IMR-90 (cell line): Measurements from ENCODE around the gene SCFD1.
A peak's percentile ranks its signal among the peaks of the same experiment; 100 is the strongest.

Experiments used
- CEBPB ChIP-seq: IDR thresholded peaks from 2 replicates; pipeline ENCODE4 v1.6.1; 2012; ENCODE audit warnings: low read depth, low read length, improper control_type of control experiment
- TF ChIP-seq, protein P1 (sequence below): conservative IDR thresholded peaks from 2 replicates; pipeline ENCODE4 v1.5.1; 2012; ENCODE audit warnings: mild to moderate bottlenecking, low read depth, low read length, improper control_type of control experiment

DNA sequence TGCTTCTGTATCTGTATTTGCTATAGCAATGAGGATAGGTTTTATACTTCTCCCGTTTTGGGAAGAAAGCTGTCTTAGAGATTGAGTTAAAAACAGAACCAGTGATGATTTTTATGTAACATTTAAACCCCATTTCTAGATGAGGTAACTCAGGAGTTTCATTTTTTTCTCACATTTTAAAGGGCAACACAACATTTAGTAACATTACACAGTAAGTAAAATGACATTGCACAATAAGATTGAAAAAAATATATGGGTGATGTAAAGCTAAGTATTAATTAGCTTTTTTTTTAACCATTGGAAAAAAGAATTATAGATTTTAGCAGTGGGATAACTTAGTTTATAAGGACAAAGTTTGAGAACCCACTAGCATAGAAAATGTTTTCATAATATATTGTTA is 25.2 kb upstream of the SCFD1 start:
- TF ChIP-seq, protein P1, sequence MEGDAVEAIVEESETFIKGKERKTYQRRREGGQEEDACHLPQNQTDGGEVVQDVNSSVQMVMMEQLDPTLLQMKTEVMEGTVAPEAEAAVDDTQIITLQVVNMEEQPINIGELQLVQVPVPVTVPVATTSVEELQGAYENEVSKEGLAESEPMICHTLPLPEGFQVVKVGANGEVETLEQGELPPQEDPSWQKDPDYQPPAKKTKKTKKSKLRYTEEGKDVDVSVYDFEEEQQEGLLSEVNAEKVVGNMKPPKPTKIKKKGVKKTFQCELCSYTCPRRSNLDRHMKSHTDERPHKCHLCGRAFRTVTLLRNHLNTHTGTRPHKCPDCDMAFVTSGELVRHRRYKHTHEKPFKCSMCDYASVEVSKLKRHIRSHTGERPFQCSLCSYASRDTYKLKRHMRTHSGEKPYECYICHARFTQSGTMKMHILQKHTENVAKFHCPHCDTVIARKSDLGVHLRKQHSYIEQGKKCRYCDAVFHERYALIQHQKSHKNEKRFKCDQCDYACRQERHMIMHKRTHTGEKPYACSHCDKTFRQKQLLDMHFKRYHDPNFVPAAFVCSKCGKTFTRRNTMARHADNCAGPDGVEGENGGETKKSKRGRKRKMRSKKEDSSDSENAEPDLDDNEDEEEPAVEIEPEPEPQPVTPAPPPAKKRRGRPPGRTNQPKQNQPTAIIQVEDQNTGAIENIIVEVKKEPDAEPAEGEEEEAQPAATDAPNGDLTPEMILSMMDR: no peak
- peak; percentile 54 for TF ChIP-seq CEBPB
